ENCODE results near the gene APOA4.
"Not testable (repeated sequence)": the region's sequence is repeated elsewhere in the genome, so short reads cannot be mapped to it uniquely, and the experiment has no call there.

The APOA4 gene

DNA sequence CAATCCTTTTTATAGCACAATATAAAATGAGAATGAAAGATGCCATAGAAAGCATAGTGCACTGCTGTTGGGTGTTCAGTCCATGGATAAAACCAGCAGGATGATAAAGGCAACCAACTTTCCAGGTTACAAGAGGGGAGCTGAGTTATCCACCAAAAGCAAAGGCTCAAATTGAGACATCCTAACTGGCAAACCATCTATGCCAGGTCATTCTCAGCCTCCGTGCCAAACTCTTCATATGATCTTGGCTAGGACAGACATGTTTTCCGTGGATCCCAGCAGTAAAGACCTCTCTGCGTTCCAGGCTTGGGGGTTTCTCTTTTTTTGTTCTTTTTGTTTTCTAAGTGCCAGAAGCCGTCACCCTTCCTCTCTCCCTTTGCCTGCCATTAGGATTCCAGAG, 21.6 kb upstream of the APOA4 start:
- no peak for DNase-seq

DNA sequence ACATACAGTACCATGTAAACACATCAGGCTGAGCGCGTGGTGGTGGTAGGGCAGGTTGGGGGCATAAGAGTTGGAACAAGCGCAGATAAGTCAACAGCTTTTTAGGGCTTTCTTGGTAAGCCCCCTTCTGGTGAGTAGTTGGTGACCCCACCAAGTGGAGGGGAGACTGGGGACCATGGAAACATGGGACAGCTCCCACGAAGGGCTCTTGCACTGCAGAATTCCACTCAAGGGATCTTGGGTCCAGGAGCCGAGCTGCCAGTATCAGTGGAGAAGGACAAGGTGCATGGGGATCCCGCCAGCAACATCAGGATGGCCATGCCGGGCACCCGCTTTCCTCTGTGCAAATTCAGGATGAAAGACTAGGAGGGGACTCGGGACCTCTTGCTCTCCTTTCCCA, 20.6 kb upstream of the APOA4 start:
- DNase-seq, result no peak

- DNase-seq, result no peak
Measured at GRCh38 chr11:116842909-116843308, 19.8 kb upstream of the APOA4 start.

DNA sequence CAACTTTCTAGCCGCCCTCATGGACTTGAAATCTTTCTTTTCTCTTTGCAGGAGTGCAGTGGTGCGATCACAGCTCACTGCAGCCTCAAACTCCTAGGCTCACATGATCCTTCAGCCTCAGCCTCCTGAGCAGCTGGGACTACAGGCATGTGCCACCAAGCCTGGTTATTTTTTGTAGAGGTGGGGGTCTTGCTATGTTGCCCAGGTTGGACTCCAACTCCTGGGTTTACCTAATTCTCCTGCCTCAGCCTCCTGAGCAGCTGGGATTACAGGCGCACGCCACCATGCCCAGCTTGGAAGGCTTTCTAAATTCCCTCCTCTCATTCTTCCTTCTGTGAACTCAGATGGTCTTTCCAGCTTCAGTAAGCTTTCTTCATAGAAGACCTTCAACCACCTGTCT, 19.0 kb upstream of the APOA4 start:
- DNase-seq, result no peak

- no peak for DNase-seq
Measured at GRCh38 chr11:116840746-116841296, 17.7 kb upstream of the APOA4 start.

GRCh38 chr11:116840224-116840745, 17.2 kb upstream of the APOA4 start:
- no peak for DNase-seq

DNA sequence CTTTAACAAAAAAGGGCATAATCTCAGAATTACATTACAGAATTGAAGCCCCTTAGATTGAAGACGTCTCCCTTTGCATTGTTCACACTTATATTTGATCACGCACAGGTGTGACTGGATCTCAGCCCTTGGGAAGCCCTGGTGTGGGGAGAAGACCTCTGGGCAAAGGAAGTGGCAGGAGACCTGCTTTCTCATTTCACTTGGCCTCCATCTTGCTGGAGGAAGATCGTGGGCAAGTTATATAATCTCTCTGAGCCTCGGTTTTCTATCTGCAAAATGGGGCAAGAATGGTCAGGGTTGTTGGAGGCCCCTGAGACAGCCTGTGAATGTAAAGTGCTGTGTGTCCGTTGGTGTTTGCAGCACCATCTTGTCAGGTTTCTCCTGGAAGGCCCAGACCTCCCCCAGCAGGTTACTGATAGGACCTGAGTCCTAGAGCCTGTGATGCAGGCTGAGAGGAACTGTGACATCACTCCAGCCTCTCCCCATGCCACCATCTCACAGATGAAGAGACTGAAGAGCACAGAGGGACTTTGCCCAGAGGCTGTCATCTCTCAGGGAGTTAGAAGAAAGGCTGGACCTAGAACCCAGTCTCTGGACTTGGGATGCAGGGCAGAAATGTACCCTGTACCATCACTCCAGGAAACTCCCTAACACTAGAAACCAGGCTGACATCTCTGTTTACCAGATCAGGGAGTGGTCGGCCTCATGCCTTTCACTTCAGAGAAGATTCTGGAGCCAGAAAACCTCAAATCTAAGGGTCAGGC, 15.4 kb upstream of the APOA4 start:
- DNase-seq, result no peak

DNA sequence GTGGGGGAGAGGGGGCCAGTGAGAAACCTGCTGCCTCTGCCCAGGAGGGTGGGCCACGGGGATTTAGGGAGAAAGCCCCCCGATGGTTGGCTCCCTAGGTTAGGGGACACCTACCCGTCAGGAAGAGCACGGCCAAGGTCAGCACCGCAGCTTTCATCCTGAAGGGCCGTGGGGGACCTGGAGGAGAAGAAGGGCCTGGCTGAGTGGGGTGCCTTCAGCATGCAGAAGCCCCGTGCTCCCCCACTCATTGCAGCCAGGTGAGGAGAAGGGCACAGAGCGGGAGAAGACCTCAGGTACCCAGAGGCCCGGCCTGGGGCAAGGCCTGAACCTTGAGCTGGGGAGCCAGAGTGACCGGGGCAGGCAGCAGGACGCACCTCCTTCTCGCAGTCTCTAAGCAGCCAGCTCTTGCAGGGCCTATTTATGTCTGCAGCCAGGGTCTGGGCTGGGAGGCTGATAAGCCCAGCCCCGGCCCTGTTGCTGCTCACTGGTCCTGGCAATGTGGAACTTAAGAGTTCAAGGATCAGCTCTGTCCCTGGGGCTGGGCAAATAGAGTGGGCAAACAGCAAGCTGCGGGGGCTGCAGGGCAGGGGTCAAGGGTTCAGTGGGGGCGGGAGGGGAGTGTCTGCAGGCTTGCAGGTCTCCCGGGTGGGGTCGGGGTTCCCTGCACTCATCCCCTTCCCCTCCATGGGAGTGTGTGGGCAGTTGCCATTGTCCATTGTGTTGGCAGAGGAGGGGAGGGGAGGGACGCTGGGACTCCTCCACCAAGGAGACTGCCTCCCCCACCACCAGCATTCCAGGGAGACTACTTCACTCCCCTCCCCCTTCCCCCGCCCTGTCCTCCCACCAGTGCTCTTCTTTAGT, 14.4 kb upstream of the APOA4 start, which contains the start of gene APOA1:
APOA1 (minus strand) TSS at position 392 of the 861 bp plus-strand sequence; CDS start at position 157, 235 bp downstream.
- no peak for DNase-seq

GRCh38 chr11:116836632-116836991, 13.5 kb upstream of the APOA4 start:
- no peak for DNase-seq

- peak; percentile 96 for DNase-seq
Measured at GRCh38 chr11:116835791-116836631, 12.9 kb upstream of the APOA4 start.

GRCh38 chr11:116835042-116835772, 12.1 kb upstream of the APOA4 start:
- DNase-seq, result peak; percentile 80

DNA sequence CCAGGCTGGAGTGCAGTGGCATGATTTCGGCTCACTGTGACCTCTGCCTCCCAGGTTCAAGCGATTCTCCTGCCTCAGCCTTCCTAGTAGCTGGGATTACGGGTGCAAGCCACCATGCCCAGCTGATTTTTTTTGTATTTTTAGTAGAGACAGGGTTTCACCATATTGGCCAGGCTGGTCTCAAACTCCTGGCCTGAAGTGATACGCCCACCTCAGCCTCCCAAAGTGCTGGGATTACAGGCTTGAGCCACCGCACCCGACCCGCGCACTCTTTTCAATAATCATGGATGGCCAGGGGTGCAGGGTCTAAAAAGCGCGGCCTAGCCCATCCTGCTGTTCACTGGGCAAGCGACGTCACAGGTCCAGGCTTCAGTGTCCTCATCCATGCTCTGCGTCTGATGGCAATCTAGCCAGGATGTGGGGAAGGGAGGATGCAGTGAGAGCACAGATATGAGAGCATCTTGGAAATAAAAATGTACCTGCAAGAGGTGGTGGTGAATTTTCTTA, 11.5 kb upstream of the APOA4 start:
- not testable (repeated sequence) for DNase-seq

GRCh38 chr11:116833816-116834534, 10.9 kb upstream of the APOA4 start:
- no peak for DNase-seq

- no peak for DNase-seq
Measured at GRCh38 chr11:116833491-116833815, 10.3 kb upstream of the APOA4 start.

- no peak for DNase-seq
Measured at GRCh38 chr11:116832350-116833290, 9.5 kb upstream of the APOA4 start.

DNA sequence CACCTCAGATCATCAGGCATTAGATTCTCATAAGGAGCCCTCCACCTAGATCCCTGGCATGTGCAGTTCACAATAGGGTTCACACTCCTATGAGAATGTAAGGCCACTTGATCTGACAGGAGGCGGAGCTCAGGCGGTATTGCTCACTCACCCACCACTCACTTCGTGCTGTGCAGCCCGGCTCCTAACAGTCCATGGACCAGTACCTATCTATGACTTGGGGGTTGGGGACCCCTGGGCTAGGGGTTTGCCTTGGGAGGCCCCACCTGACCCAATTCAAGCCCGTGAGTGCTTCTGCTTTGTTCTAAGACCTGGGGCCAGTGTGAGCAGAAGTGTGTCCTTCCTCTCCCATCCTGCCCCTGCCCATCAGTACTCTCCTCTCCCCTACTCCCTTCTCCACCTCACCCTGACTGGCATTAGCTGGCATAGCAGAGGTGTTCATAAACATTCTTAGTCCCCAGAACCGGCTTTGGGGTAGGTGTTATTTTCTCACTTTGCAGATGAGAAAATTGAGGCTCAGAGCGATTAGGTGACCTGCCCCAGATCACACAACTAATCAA, 8.8 kb upstream of the APOA4 start:
- DNase-seq, result no peak

DNA sequence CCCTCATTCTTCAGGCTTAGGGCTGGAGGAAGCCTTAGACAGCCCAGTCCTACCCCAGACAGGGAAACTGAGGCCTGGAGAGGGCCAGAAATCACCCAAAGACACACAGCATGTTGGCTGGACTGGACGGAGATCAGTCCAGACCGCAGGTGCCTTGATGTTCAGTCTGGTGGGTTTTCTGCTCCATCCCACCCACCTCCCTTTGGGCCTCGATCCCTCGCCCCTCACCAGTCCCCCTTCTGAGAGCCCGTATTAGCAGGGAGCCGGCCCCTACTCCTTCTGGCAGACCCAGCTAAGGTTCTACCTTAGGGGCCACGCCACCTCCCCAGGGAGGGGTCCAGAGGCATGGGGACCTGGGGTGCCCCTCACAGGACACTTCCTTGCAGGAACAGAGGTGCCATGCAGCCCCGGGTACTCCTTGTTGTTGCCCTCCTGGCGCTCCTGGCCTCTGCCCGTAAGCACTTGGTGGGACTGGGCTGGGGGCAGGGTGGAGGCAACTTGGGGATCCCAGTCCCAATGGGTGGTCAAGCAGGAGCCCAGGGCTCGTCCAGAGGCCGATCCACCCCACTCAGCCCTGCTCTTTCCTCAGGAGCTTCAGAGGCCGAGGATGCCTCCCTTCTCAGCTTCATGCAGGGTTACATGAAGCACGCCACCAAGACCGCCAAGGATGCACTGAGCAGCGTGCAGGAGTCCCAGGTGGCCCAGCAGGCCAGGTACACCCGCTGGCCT, 7.2 kb upstream of the APOA4 start:
- DNase-seq, result no peak

DNA sequence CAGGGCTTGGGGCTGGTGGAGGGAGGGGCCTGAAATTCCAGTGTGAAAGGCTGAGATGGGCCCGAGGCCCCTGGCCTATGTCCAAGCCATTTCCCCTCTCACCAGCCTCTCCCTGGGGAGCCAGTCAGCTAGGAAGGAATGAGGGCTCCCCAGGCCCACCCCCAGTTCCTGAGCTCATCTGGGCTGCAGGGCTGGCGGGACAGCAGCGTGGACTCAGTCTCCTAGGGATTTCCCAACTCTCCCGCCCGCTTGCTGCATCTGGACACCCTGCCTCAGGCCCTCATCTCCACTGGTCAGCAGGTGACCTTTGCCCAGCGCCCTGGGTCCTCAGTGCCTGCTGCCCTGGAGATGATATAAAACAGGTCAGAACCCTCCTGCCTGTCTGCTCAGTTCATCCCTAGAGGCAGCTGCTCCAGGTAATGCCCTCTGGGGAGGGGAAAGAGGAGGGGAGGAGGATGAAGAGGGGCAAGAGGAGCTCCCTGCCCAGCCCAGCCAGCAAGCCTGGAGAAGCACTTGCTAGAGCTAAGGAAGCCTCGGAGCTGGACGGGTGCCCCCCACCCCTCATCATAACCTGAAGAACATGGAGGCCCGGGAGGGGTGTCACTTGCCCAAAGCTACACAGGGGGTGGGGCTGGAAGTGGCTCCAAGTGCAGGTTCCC, 6.5 kb upstream of the APOA4 start, which contains the start of gene APOC3:
APOC3 (plus strand) TSS at position 383 of the 659 bp plus-strand sequence. CDS start 676 bp downstream, outside the sequence.
- DNase-seq, result no peak
